ENCODE data around the gene LRIG1.

GRCh38 chr3:66350601-66351000, 150.2 kb downstream of the LRIG1 start:
- TF ChIP-seq GLI2 (tag by site-specific recombination; IDR thresholded peaks at IDR 0.05; ENCODE audit: borderline replicate concordance, low read depth) (no peak), SALL2 (tag by site-specific recombination; IDR thresholded peaks at IDR 0.05; ENCODE audit: borderline replicate concordance) (no peak)
